Measurements from ENCODE around the gene PANK4.

GRCh38 chr1:2526824-2527555 is 594 bp upstream of the PANK4 start:
- TF ChIP-seq POLR2A (IDR thresholded peaks at IDR 0.05; ENCODE audit: low read length), result no peak
- TF ChIP-seq GATA1 (IDR thresholded peaks at IDR 0.05; ENCODE audit: low read depth, low read length), result no peak

Measured in erythroblast (primary cell).